Muscle layer of colon (tissue), 2 donors: Measurements from ENCODE around the gene LMX1B.

Experiments used
- H3K27ac ChIP-seq: one replicate; pipeline ENCODE4 v1.7.0; 2013; ENCODE audit warnings: low read depth, mild to moderate bottlenecking, low read length, moderate library complexity
- H3K27me3 ChIP-seq, 2 donors: one replicate each; pipeline ENCODE4 v1.7.0; 2013; ENCODE audit warnings: low read length in 2 of 2, mild to moderate bottlenecking in 2 of 2; ENCODE audit not compliant: insufficient read depth in 2 of 2, control insufficient read depth in 1 of 2
- H3K36me3 ChIP-seq: one replicate; pipeline ENCODE4 v1.7.0; 2013; ENCODE audit warnings: mild to moderate bottlenecking, low read length; ENCODE audit not compliant: insufficient read depth
- H3K4me1 ChIP-seq: one replicate; pipeline ENCODE4 v1.7.0; 2013; ENCODE audit warnings: mild to moderate bottlenecking, low read length; ENCODE audit not compliant: insufficient read depth
- H3K4me3 ChIP-seq, 2 donors: one replicate each; pipeline ENCODE4 v1.7.0; 2013; ENCODE audit warnings: low read length in 2 of 2, low read depth in 1 of 2, mild to moderate bottlenecking in 1 of 2, moderate library complexity in 1 of 2
- H3K9ac ChIP-seq: one replicate; pipeline ENCODE4 v1.7.0; 2013; ENCODE audit warnings: low read length
- H3K9me3 ChIP-seq: one replicate; pipeline ENCODE4 v1.7.0; 2013; ENCODE audit warnings: mild to moderate bottlenecking, low read length
- donor health status: abdominal sarcoma.
- donor health status: Adenocarcinoma of cecum.

The LMX1B gene

GRCh38 chr9:126641118-126641851, 27.6 kb downstream of the LMX1B start:
- H3K36me3 ChIP-seq = no peaks in the 10 kb centered on the region
- H3K4me1 ChIP-seq = peaks cover 4% of the 10 kb centered on the region
- no peak overlapping the region for H3K9ac ChIP-seq
- peaks cover 21 to 45% of the 10 kb centered on the region in 2 donors for H3K27me3 ChIP-seq
- no peak overlapping the region for H3K27ac ChIP-seq
- H3K4me3 ChIP-seq = no peak overlapping the region
- no peaks in the 10 kb centered on the region for H3K9me3 ChIP-seq

- Histone ChIP-seq H3K4me3 (no peak overlapping the region), H3K4me1 (peaks cover 4% of the 10 kb centered on the region), H3K9me3 (no peaks in the 10 kb centered on the region), H3K9ac (no peak overlapping the region), H3K27ac (no peak overlapping the region), H3K27me3 (peaks cover 21 to 45% of the 10 kb centered on the region in 2 donors), H3K36me3 (no peaks in the 10 kb centered on the region)
Observed at GRCh38 chr9:126642010-126642744, 28.4 kb downstream of the LMX1B start.

DNA sequence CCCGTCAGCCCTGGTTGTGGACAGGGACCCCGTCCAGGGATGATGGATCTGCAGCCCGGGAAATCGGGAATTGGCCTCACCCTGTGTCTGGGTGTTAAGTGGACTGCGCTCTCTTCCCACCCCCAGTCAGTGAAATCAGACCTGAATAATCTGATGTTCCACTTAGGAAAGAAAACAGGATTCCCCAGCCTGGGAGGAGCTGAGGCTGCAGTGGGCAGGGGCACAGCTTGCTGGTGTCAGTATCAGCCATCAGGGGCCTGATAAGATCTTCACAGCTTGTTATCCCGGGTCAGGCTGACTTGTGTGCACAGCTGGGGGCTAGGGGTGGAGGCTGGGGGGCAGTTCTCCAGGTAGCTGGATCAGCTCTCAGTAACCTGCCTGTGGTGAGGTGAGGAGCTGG, 29.1 kb downstream of the LMX1B start:
- no peak overlapping the region for H3K27ac ChIP-seq
- H3K36me3 ChIP-seq = no peaks in the 10 kb centered on the region
- H3K4me3 ChIP-seq = no peak overlapping the region
- peaks cover 4% of the 10 kb centered on the region for H3K4me1 ChIP-seq
- H3K9me3 ChIP-seq = no peaks in the 10 kb centered on the region
- H3K9ac ChIP-seq = no peak overlapping the region
- peaks cover 21 to 39% of the 10 kb centered on the region in 2 donors for H3K27me3 ChIP-seq

DNA sequence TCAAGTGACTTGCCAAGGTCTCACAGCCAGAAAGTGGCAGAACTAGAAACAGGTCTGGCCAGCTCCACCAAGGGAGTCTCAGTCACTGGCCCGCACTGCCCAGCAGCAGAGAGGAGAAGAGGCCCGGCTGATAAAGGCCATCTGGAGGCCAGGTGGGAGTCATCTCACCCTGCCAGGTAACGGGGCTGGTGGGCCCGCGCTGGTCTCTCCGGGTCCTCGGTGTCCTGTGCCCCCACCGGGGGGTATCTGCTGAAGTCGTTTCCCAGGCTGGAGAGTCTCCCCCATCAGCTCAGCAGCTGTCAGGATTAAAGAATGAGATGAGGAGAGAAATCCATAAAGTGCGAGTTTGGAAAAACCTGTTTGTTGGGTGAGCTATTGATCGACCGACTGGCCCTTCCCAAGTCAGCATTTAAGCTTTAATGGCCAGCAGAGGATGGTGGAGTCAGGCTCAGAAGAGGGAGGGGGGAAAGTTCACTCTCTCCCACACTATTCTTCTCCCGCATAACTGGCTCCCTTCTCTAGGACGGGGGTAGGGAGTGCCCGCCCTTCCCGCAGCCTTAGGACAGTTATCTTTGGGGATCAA, 30.3 kb downstream of the LMX1B start:
- H3K27me3 ChIP-seq = peaks cover 21 to 29% of the 10 kb centered on the region in 2 donors
- H3K9me3 ChIP-seq = no peaks in the 10 kb centered on the region
- H3K4me3 ChIP-seq = no peak overlapping the region
- no peaks in the 10 kb centered on the region for H3K4me1 ChIP-seq
- no peak overlapping the region for H3K27ac ChIP-seq
- H3K36me3 ChIP-seq = no peaks in the 10 kb centered on the region
- H3K9ac ChIP-seq = no peak overlapping the region

DNA sequence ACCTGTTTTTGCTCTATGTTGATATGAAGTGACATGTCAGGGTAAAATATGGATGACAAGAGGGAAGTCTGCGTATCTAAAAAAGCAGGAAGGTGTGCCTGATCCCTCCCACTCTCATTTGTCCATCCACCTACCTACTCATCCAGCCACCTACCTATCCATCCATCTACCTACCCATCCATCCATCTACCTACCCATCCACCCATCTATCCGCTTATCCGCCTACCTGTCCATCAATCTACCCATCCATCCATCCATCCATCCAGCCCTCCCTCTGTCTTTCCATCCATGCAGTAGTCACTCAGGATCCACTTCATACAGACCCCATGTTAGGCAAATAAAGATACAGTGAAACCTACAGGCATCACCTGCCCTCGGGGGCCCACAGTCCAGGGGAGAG, 32.4 kb downstream of the LMX1B start:
- Histone ChIP-seq H3K9ac (no peak overlapping the region), H3K4me3 (no peak overlapping the region), H3K9me3 (no peaks in the 10 kb centered on the region), H3K36me3 (no peaks in the 10 kb centered on the region), H3K27me3 (peaks cover 21 to 34% of the 10 kb centered on the region in 2 donors), H3K27ac (no peak overlapping the region), H3K4me1 (no peaks in the 10 kb centered on the region)

DNA sequence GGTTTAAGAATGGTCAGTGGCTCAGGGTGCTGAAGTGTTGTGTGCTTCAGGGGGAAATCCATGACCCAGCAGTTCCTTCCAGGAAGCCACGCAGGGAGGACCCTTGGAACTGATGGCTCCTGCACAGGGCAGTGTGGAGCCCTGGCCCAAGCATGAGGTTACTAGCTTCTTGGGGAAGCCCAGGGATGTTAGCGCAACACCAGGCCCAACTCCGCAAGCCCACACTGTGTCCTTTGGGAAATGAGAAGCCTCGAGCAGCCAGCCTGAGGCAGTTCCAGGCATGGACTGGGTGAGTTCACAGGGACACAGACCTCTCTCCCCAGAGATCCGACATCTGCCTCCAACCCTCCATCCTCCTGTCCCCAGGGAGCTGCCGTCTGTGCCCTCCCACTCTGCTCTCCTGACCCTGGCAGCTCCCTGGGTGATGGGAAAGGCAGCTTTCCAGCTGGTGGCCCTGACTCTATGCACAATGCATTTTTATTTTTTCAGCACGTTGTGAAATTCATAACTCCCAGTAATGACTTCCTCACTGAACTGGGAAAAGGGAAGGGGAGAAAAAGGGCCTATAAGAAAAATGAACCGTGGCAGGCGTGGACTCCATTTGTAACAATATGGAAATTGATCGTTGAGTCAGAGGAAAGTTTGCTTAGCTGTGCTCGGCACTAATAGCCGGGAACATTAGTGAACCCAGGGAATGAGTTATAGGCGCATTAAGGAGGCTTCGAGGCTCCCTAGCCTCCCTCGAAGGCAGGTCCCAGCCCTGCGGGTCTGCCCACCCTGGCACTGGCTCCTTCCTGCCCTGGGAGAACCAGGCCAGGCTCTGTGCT, 34.1 kb downstream of the LMX1B start:
- no peak overlapping the region for H3K4me3 ChIP-seq
- H3K27me3 ChIP-seq = peaks cover 21 to 43% of the 10 kb centered on the region in 2 donors
- no peaks in the 10 kb centered on the region for H3K4me1 ChIP-seq
- no peak overlapping the region for H3K27ac ChIP-seq
- no peaks in the 10 kb centered on the region for H3K36me3 ChIP-seq
- no peaks in the 10 kb centered on the region for H3K9me3 ChIP-seq
- H3K9ac ChIP-seq = no peak overlapping the region

DNA sequence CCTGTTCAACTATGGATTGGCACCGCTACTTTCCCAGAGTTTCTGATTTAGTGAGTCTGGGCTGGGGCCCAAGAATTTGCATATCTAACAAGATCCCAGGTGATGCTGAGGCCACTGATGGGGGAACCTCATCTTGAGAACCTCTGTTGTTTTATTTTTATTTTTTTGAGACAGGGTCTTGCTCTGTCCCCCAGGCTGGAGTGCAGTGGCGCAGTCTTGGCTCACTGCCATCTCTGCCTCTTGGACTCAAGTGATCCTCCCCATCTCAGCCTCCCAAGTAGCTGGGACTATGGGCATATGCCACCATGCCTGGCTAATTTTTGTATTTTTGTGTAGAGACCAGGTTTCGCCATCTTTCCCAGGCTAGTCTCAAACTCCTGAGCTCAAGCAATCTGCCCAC, 35.7 kb downstream of the LMX1B start:
- Histone ChIP-seq H3K27me3 (peaks cover 10 to 53% of the 10 kb centered on the region in 2 donors), H3K4me1 (no peaks in the 10 kb centered on the region), H3K9me3 (no peaks in the 10 kb centered on the region), H3K27ac (no peak overlapping the region), H3K36me3 (no peaks in the 10 kb centered on the region), H3K9ac (no peak overlapping the region), H3K4me3 (no peak overlapping the region)

GRCh38 chr9:126650404-126651341, 36.9 kb downstream of the LMX1B start:
- peaks cover 0 to 50% of the 10 kb centered on the region in 2 donors for H3K27me3 ChIP-seq
- no peak overlapping the region for H3K9ac ChIP-seq
- H3K27ac ChIP-seq = no peak overlapping the region
- no peaks in the 10 kb centered on the region for H3K36me3 ChIP-seq
- no peak overlapping the region for H3K4me3 ChIP-seq
- no peaks in the 10 kb centered on the region for H3K4me1 ChIP-seq
- no peaks in the 10 kb centered on the region for H3K9me3 ChIP-seq

GRCh38 chr9:126652140-126652582, 38.4 kb downstream of the LMX1B start:
- peaks cover 0 to 50% of the 10 kb centered on the region in 2 donors for H3K27me3 ChIP-seq
- H3K4me3 ChIP-seq = no peak overlapping the region

DNA sequence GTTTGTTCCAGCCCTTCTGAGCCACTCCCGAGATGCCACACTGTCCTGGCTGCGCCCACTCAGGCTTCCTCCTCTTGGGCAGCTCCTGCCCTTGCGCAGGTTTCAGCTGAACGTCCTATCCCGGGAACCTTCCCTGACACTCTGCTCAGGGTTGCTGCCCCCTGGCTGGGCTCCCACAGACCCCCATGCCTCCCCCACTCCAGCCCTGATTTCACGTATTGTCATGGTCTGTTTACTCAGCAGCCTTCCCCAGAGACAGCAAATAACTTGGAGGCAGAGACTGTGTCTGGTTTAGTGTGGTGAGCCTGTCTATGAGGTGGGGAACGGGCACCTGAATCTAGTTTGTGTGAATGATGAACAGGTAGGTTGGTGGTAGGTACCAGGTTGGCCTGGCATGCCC, 40.4 kb downstream of the LMX1B start:
- H3K4me1 ChIP-seq = no peaks in the 10 kb centered on the region
- no peaks in the 10 kb centered on the region for H3K9me3 ChIP-seq
- peaks cover 0 to 47% of the 10 kb centered on the region in 2 donors for H3K27me3 ChIP-seq
- no peak overlapping the region for H3K9ac ChIP-seq
- H3K27ac ChIP-seq = no peak overlapping the region
- no peaks in the 10 kb centered on the region for H3K36me3 ChIP-seq
- no peak overlapping the region for H3K4me3 ChIP-seq

More at GRCh38 chr9:126652140-126652582, 38.4 kb downstream of the LMX1B start:
- Histone ChIP-seq H3K9me3 (no peaks in the 10 kb centered on the region), H3K27ac (no peak overlapping the region), H3K9ac (no peak overlapping the region), H3K4me1 (no peaks in the 10 kb centered on the region), H3K36me3 (no peaks in the 10 kb centered on the region)
